Liver (tissue), 9 donors: ENCODE data around the gene LPGAT1. TPM values are rescaled to one million over a fixed set of nuclear protein-coding genes. Genes with fewer than 3 reads are reported as not detected.

ENCODE experiments used
- DNase-seq: peaks from one replicate; pipeline ENCODE4 v3.0.0-alpha.2; 2017; ENCODE audit warnings: low spot score
- H3K27ac ChIP-seq, 2 donors: one replicate each; pipeline ENCODE4 v1.7.0; 2013; ENCODE audit warnings: inconsistent platforms in 2 of 2, low read length in 2 of 2, control low read depth in 1 of 2, low read depth in 1 of 2, mild to moderate bottlenecking in 1 of 2
- H3K27me3 ChIP-seq, 4 donors: one replicate each; pipeline versions ENCODE4 v1.6.1 to v1.7.0; 2013; ENCODE audit warnings: low read length in 3 of 4, inconsistent platforms in 1 of 4, mild to moderate bottlenecking in 1 of 4, moderate library complexity in 1 of 4; ENCODE audit not compliant: control insufficient read depth in 4 of 4, insufficient read depth in 4 of 4
- H3K36me3 ChIP-seq, 4 donors: one replicate each; pipeline versions ENCODE4 v1.6.1 to v1.7.0; 2013; ENCODE audit warnings: low read length in 3 of 4, mild to moderate bottlenecking in 3 of 4, low read depth in 1 of 4, moderate library complexity in 1 of 4; ENCODE audit not compliant: control insufficient read depth in 4 of 4, insufficient read depth in 3 of 4
- H3K4me1 ChIP-seq, 4 donors: one replicate each; pipeline versions ENCODE4 v1.6.1 to v1.7.0; 2013; ENCODE audit warnings: low read length in 3 of 4, mild to moderate bottlenecking in 3 of 4, moderate library complexity in 1 of 4; ENCODE audit not compliant: control insufficient read depth in 4 of 4, insufficient read depth in 4 of 4
- H3K4me3 ChIP-seq, 3 donors: one replicate each; pipeline versions ENCODE4 v1.6.1 to v1.7.0; 2013; ENCODE audit warnings: low read length in 3 of 3, control low read depth in 1 of 3, low read depth in 1 of 3, mild to moderate bottlenecking in 1 of 3
- H3K9ac ChIP-seq, 2 donors: one replicate each; pipeline ENCODE4 v1.7.0; 2013; ENCODE audit warnings: low read length in 2 of 2, mild to moderate bottlenecking in 2 of 2, moderate library complexity in 2 of 2, control low read depth in 1 of 2, low read depth in 1 of 2
- H3K9me3 ChIP-seq, 4 donors: one replicate each; pipeline versions ENCODE4 v1.6.1 to v1.7.0; 2013; ENCODE audit warnings: low read length in 3 of 4; ENCODE audit not compliant: control insufficient read depth in 4 of 4
- FOXA1 ChIP-seq: IDR thresholded peaks from 2 replicates; pipeline ENCODE4 v1.6.1; 2016; ENCODE audit warnings: antibody characterized with exemption
- FOXA2 ChIP-seq: IDR thresholded peaks from 2 replicates; pipeline ENCODE4 v1.6.1; 2016; ENCODE audit warnings: antibody characterized with exemption
- GABPA ChIP-seq, 2 donors: IDR thresholded peaks in 1 of 2; conservative IDR thresholded peaks in 1 of 2; 2 replicates each; pipeline ENCODE4 v1.6.1; 2016; ENCODE audit warnings: antibody characterized with exemption in 2 of 2, mild to moderate bottlenecking in 1 of 2, moderate library complexity in 1 of 2
- HNF4G ChIP-seq: IDR thresholded peaks from 2 replicates; pipeline ENCODE4 v1.6.1; 2016; ENCODE audit warnings: antibody characterized with exemption
- JUND ChIP-seq, 2 donors: IDR thresholded peaks; 2 replicates each; pipeline ENCODE4 v1.6.1; 2016; ENCODE audit warnings: antibody characterized with exemption in 2 of 2
- NR2F2 ChIP-seq: IDR thresholded peaks from 2 replicates; pipeline ENCODE4 v1.6.1; 2016; ENCODE audit warnings: antibody characterized with exemption
- RAD21 ChIP-seq, 2 donors: IDR thresholded peaks; 2 replicates each; pipeline ENCODE4 v1.6.1; 2016; ENCODE audit warnings: antibody characterized with exemption in 2 of 2, mild to moderate bottlenecking in 2 of 2
- RXRA ChIP-seq, 2 donors: IDR thresholded peaks; 2 replicates each; pipeline ENCODE4 v1.6.1; 2017 to 2018; ENCODE audit warnings: antibody characterized with exemption in 2 of 2, mild to moderate bottlenecking in 1 of 2
- TAF1 ChIP-seq: conservative IDR thresholded peaks from 2 replicates; pipeline ENCODE4 v1.6.1; 2016; ENCODE audit warnings: antibody characterized with exemption, mild to moderate bottlenecking
- WGBS: extraction: QIAGEN DNeasy Blood & Tissue Kit; methylation state at CpG from one replicate; pipeline ENCODE4 v1.1.7; 2013; 5-methylcytosine and 5-hydroxymethylcytosine counted together
- polyA plus RNA-seq, 2 donors: library from polyadenylated mRNA; stranded (reverse) in 1 of 2; unstranded in 1 of 2; fragments of 200-250 nt in 1 of 2; fragments of >200 nt in 1 of 2; fragmentation: Nextera tagmentation in 1 of 2; extraction: Ambion mirVana in 1 of 2; gene quantifications; one replicate each; pipeline versions ENCODE4 v1.2.1 to v1.2.3, GENCODE V29; 2013 to 2015
- total RNA-seq, 2 donors: library from RNA; depleted of rRNA; stranded (reverse); fragments of >200 nt; gene quantifications; one replicate each; pipeline ENCODE4 v1.2.3, GENCODE V29; 2014
- TF ChIP-seq, protein P1 (sequence below): IDR thresholded peaks from 2 replicates; pipeline ENCODE4 v1.6.1; 2016; ENCODE audit warnings: antibody characterized with exemption
- TF ChIP-seq, protein P2 (sequence below): fragments of 150-350 bp; IDR thresholded peaks from 2 replicates; pipeline ENCODE4 v1.5.1; 2017; ENCODE audit warnings: improper control_type of control experiment, low read depth, low read length; ENCODE audit not compliant: missing input control
- TF ChIP-seq, protein P3 (sequence below): IDR thresholded peaks from 2 replicates; pipeline ENCODE4 v1.6.1; 2016; ENCODE audit warnings: antibody characterized with exemption, mild to moderate bottlenecking
- TF ChIP-seq, protein P4 (sequence below): IDR thresholded peaks from 2 replicates; pipeline ENCODE4 v1.6.1; 2016; ENCODE audit warnings: antibody characterized with exemption
- donor health status: healthy.
- donor health status: healthy.
- donor health status: healthy.
- donor health status: healthy.
- donor health status: healthy.

LPGAT1 gene
- total and polyA plus RNA-seq, 4 donors, result 11.6 to 53.8 (median 32.2) TPM

DNA sequence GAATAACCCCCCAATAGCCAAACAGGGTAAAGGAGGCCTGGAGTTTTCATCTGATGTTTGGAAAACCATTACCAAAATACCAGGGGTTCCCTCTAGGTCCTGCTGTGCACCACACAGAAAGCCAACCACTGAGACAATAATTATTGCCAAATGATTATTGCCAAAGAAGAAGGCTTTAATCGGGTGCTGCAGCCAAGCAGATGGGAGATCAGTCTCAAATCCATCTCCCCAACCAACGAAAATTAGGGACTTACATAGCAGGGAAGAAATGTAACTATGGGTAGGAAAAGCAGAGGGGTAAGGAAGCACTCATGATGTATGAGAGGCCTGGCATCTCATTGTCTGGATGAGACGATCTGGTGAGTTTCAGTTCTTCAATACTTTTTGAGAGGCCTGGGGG, 28.8 kb upstream of the LPGAT1 start:
- Histone ChIP-seq H3K9me3 (no peaks in the 10 kb centered on the region), H3K27me3 (no peaks in the 10 kb centered on the region), H3K36me3 (no peaks in the 10 kb centered on the region), H3K9ac (no peak overlapping the region), H3K4me3 (no peak overlapping the region), H3K27ac (no peak overlapping the region), H3K4me1 (no peaks in the 10 kb centered on the region)
- TF ChIP-seq, protein P1, sequence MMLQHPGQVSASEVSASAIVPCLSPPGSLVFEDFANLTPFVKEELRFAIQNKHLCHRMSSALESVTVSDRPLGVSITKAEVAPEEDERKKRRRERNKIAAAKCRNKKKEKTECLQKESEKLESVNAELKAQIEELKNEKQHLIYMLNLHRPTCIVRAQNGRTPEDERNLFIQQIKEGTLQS, result no peak
- TF ChIP-seq, protein P2, sequence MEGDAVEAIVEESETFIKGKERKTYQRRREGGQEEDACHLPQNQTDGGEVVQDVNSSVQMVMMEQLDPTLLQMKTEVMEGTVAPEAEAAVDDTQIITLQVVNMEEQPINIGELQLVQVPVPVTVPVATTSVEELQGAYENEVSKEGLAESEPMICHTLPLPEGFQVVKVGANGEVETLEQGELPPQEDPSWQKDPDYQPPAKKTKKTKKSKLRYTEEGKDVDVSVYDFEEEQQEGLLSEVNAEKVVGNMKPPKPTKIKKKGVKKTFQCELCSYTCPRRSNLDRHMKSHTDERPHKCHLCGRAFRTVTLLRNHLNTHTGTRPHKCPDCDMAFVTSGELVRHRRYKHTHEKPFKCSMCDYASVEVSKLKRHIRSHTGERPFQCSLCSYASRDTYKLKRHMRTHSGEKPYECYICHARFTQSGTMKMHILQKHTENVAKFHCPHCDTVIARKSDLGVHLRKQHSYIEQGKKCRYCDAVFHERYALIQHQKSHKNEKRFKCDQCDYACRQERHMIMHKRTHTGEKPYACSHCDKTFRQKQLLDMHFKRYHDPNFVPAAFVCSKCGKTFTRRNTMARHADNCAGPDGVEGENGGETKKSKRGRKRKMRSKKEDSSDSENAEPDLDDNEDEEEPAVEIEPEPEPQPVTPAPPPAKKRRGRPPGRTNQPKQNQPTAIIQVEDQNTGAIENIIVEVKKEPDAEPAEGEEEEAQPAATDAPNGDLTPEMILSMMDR, result no peak
- TF ChIP-seq, protein P3, sequence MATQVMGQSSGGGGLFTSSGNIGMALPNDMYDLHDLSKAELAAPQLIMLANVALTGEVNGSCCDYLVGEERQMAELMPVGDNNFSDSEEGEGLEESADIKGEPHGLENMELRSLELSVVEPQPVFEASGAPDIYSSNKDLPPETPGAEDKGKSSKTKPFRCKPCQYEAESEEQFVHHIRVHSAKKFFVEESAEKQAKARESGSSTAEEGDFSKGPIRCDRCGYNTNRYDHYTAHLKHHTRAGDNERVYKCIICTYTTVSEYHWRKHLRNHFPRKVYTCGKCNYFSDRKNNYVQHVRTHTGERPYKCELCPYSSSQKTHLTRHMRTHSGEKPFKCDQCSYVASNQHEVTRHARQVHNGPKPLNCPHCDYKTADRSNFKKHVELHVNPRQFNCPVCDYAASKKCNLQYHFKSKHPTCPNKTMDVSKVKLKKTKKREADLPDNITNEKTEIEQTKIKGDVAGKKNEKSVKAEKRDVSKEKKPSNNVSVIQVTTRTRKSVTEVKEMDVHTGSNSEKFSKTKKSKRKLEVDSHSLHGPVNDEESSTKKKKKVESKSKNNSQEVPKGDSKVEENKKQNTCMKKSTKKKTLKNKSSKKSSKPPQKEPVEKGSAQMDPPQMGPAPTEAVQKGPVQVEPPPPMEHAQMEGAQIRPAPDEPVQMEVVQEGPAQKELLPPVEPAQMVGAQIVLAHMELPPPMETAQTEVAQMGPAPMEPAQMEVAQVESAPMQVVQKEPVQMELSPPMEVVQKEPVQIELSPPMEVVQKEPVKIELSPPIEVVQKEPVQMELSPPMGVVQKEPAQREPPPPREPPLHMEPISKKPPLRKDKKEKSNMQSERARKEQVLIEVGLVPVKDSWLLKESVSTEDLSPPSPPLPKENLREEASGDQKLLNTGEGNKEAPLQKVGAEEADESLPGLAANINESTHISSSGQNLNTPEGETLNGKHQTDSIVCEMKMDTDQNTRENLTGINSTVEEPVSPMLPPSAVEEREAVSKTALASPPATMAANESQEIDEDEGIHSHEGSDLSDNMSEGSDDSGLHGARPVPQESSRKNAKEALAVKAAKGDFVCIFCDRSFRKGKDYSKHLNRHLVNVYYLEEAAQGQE, result no peak
- TF ChIP-seq NR2F2 (no peak), JUND (IDR thresholded peaks at IDR 0.05) (no peak), FOXA2 (no peak), FOXA1 (no peak), TAF1 (no peak), RXRA (IDR thresholded peaks at IDR 0.05) (no peak), GABPA (IDR thresholded peaks at IDR 0.05 in 1 of 2, conservative IDR thresholded peaks at IDR 0.05 in 1 of 2) (no peak), HNF4G (no peak)
- TF ChIP-seq, protein P4, sequence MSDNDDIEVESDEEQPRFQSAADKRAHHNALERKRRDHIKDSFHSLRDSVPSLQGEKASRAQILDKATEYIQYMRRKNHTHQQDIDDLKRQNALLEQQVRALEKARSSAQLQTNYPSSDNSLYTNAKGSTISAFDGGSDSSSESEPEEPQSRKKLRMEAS, result no peak
- 83% methylated on average over 3 of the region's 3 CpGs for WGBS
- DNase-seq, result no peak

DNA sequence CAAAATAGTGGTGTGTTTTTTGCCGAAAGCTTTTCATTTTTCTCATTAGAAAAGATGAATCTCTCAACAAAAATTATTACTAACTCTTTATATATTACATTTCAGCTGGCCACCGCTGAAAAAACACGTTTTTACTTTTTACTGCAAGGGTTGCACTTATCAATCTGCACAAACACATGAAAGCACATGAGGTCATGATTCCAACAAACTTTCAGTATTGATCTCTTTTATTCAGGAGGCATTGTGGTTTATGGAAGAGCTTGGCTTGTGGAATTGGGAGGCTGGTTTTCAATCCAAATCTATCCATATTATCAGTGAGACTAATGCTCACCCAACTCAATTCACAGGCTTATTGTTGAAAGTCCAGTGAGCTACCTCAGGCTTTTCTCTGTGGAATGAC, 20.6 kb upstream of the LPGAT1 start:
- Histone ChIP-seq H3K4me1 (peaks cover 0 to 7% (median 2%) of the 10 kb centered on the region in 4 donors), H3K27ac (no peak overlapping the region), H3K9ac (no peak overlapping the region), H3K36me3 (no peaks in the 10 kb centered on the region), H3K9me3 (no peaks in the 10 kb centered on the region), H3K27me3 (no peaks in the 10 kb centered on the region), H3K4me3 (no peak overlapping the region)
- DNase-seq, result no peak
- WGBS, result 43% methylated on average over 3 of the region's 3 CpGs
- TF ChIP-seq HNF4G (no peak), RAD21 (IDR thresholded peaks at IDR 0.05) (peak in 1 of 2 donors; percentile 31), NR2F2 (no peak)
